AG04450 (cell line): ENCODE data around the gene NRCAM. TPM values are rescaled to one million over a fixed set of nuclear protein-coding genes. Genes with fewer than 3 reads are reported as not detected.

Experiments used
- CTCF ChIA-PET: fragments of 300-600, 350-600 bp; formaldehyde crosslinking; extraction: SDS; loops from one replicate; lab custom pipeline; 2022; ENCODE audit warnings: antibody characterized with exemption, inconsistent platforms; lab: Charles Lee
- POLR2A ChIA-PET: fragments of 350-600 bp; formaldehyde crosslinking; extraction: SDS; loops from one replicate; lab custom pipeline; 2021; ENCODE audit warnings: antibody characterized with exemption, inconsistent platforms; lab: Yijun Ruan, JAX
- DNase-seq: peaks from one replicate; pipeline ENCODE4 v3.0.0-alpha.2; 2011; ENCODE audit warnings: low read depth, low spot score
- H3K27ac ChIP-seq: one replicate; pipeline ENCODE4 v1.5.1; 2012; ENCODE audit warnings: low read depth, low read length, control low read depth
- H3K27me3 ChIP-seq: one replicate; pipeline ENCODE4 v1.6.0; 2012; ENCODE audit warnings: low read length; ENCODE audit not compliant: control insufficient read depth, insufficient read depth
- H3K4me3 ChIP-seq: 2 replicates; pipeline ENCODE4 v1.5.1; 2011; ENCODE audit warnings: mild to moderate bottlenecking, low read depth, low read length, control low read depth
- H3K9me3 ChIP-seq: 2 replicates; pipeline ENCODE4 v1.5.1; 2012; ENCODE audit warnings: low read length; ENCODE audit not compliant: control insufficient read depth, insufficient read depth
- CTCF ChIP-seq: IDR thresholded peaks from 2 replicates; pipeline ENCODE4 v1.5.1; 2011; ENCODE audit warnings: low read depth, low read length, control low read depth, inconsistent platforms
- polyA plus RNA-seq: library from polyadenylated mRNA; depleted of rRNA; stranded (reverse); fragments of >200 nt; gene quantifications from 2 replicates; pipeline ENCODE4 v1.2.3, GENCODE V29; 2011

The NRCAM gene
- polyA plus RNA-seq, 1 experiment, result 0.66 TPM

- Histone ChIP-seq H3K4me3 (no peak overlapping the region), H3K9me3 (no peaks in the 10 kb centered on the region), H3K27ac (no peak overlapping the region), H3K27me3 (peaks cover 3% of the 10 kb centered on the region)
- no peak for TF ChIP-seq CTCF
- POLR2A ChIA-PET, result no interaction called here
- CTCF ChIA-PET, result interaction anchor here (3.1 kb wide), 1 partner anchor 172 kb away, joined by 18 read pairs; no protein-coding TSS in a partner anchor
- no peak for DNase-seq
These were observed 312.4 kb downstream of the NRCAM start for GRCh38 chr7:108143658-108144420.

DNA sequence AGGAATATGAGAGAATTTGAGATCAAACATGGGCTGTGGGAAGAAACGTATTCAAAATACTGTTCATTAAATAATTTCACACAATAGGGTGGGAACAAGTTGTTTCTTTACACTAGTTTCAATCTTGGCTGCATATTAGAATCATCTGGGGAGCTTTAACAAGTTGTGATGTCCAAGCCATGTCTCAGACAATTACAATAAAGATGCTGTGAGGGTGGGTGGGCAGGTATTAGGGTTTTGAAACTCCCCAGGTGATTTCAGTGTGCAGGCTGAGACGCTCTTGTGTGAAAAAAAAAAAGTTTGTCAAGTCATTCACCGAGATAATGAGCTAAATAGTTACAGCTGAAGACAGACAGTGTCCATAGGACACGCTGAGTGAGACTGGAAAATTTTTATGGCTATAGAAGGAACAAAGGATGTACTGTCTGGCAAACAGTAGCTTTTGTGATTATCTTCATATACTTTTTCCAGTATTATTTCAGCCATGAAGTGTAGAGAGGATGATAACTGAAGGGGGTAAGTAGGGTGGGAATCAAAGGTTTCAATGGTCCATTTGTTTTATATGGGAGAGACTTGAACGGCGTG is 313.5 kb downstream of the NRCAM start:
- DNase-seq, result no peak
- Histone ChIP-seq H3K27ac (no peak overlapping the region), H3K4me3 (no peak overlapping the region), H3K9me3 (no peaks in the 10 kb centered on the region), H3K27me3 (peaks cover 3% of the 10 kb centered on the region)
- CTCF ChIA-PET, result no interaction called here
- POLR2A ChIA-PET, result no interaction called here
- no peak for TF ChIP-seq CTCF

DNA sequence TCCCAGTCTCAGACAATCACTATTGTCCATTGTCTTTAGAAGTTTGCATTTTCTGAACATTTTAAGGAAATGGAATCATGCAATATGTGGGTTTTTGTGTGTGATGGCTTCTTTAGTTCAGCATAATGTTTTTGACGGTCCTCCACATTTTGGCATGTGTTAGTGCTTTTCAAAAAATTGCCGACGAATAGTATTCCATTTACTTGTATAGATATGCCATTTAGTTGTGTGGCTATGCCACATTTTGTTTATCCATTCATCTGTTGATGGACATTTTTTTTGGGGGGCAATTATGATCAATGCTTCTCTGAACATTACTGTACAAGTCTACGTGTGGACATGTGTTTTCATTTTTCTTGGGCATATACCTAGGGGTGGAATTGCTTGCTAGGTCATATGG is 314.1 kb downstream of the NRCAM start:
- no peak for DNase-seq
- no peaks in the 10 kb centered on the region for H3K9me3 ChIP-seq
- H3K27ac ChIP-seq, result no peak overlapping the region
- peaks cover 3% of the 10 kb centered on the region for H3K27me3 ChIP-seq
- H3K4me3 ChIP-seq, result no peak overlapping the region
- ChIA-PET CTCF (no interaction called here), POLR2A (no interaction called here)
- TF ChIP-seq CTCF, result no peak

GRCh38 chr7:108140671-108141070 is 315.6 kb downstream of the NRCAM start:
- no peak overlapping the region for H3K27ac ChIP-seq
- no peaks in the 10 kb centered on the region for H3K9me3 ChIP-seq
- no peak for DNase-seq
- no peak overlapping the region for H3K4me3 ChIP-seq
- no peak for TF ChIP-seq CTCF
- ChIA-PET CTCF (interaction anchor here (0.6 kb wide), 1 partner anchor 169 kb away, joined by 3 read pairs; no protein-coding TSS in a partner anchor), POLR2A (no interaction called here)
- peaks cover 3% of the 10 kb centered on the region for H3K27me3 ChIP-seq

DNA sequence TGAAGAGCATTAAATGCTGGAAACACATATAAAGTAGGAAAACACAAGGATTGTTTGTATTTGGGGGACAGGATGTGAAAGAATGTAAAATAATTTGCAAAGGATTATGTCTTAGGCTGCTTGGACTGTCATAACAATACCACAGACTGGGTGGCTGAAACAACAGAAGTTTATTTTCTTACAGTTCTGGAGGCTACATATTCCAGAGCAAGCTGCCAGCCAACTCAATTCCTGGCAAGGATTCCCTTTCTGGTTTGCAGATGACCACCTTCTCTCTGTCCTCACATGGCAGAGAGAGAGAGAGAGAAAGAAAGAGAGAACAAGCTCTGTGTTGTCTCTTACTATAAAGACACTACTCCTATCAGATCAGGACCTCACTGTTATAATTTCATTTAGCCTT is 317.3 kb downstream of the NRCAM start:
- CTCF ChIA-PET, result interaction anchor here (0.6 to 1.2 kb wide), 2 partner anchors 122 to 208 kb away, joined by 3 to 4 read pairs; no protein-coding TSS in a partner anchor

More for the DNA sequence above, 317.3 kb downstream of the NRCAM start:
- Histone ChIP-seq H3K9me3 (no peaks in the 10 kb centered on the region), H3K27me3 (peaks cover 3% of the 10 kb centered on the region), H3K27ac (no peak overlapping the region), H3K4me3 (no peak overlapping the region)
- no peak for DNase-seq
- TF ChIP-seq CTCF, result no peak
- POLR2A ChIA-PET, result no interaction called here
